ENCODE results near the gene CERCAM. TPM values are rescaled to one million over a fixed set of nuclear protein-coding genes. Genes with fewer than 3 reads are reported as not detected.
A peak's percentile ranks its signal among the peaks of the same experiment; 100 is the strongest.

The CERCAM gene
- total RNA-seq, 1 experiment from 2014 or later, result 11.3 TPM

DNA sequence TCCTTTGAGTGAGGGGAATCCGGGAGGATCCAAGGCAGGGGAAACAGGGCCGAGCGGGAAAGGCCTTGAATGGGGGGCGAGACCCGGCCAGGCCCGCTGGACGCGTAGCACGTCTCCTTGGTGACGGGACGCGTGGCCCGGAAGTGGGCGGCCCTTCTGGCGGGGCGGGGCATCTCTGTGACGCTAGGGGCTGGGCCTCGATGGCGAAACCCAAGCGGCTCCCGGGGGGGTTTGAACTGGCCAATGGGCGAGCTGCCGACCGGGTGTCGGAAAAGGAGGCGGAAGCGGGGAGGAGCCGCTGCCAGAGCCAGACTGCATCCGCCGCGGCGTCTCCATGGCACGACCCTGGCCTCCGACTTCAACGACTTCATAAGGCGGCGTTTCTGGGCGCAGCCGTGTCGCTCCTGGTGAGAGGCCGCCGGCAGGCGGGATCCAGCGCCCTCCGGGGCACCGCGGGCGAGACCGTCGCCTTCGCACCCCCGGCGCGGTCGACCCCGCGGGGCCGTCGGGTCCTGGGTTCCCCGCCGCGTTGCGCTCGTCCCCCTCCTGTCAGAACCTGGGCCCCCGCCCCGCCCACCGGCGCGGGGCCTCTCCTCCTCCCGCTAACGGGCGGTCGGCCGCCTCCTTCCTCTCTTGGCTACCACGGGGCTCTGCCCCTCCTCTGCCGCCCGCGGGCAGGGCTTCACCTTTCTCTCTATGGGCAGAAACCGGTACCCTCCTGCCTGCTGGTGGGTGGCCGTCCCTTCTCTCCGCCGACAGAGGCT lies 35.4 kb downstream of the CERCAM start, which contains the start of gene ODF2:
ODF2 (plus strand) TSS at position 158 of the 764 bp plus-strand sequence; CDS start at position 244, 86 bp downstream.
- ChIA-PET POLR2A (interaction anchor here (0.7 kb wide), 1 partner anchor 36 kb away, joined by 5 read pairs; no protein-coding TSS in a partner anchor), CTCF (interaction anchor here (1.3 kb wide), 1 partner anchor 17 kb away, joined by 3 read pairs; no protein-coding TSS in a partner anchor)
- H3K4me1 ChIP-seq (ENCODE audit: control insufficient read depth, insufficient read depth, low read length), result peaks cover 5% of the 10 kb centered on the region; the same call in 1 of the 2 replicates
- H3K4me3 ChIP-seq (ENCODE audit: low read depth in 2 of 2, low read length in 2 of 2), result peak within 1 kb of the TSS; percentile 72 to 76
- no peaks in the 10 kb centered on the region for H3K27me3 ChIP-seq (ENCODE audit: control insufficient read depth, insufficient read depth, low read length)
- TF ChIP-seq TCF7L2 (IDR thresholded peaks at IDR 0.05; ENCODE audit: low read depth, low read length), result no peak
- TF ChIP-seq, protein P1, sequence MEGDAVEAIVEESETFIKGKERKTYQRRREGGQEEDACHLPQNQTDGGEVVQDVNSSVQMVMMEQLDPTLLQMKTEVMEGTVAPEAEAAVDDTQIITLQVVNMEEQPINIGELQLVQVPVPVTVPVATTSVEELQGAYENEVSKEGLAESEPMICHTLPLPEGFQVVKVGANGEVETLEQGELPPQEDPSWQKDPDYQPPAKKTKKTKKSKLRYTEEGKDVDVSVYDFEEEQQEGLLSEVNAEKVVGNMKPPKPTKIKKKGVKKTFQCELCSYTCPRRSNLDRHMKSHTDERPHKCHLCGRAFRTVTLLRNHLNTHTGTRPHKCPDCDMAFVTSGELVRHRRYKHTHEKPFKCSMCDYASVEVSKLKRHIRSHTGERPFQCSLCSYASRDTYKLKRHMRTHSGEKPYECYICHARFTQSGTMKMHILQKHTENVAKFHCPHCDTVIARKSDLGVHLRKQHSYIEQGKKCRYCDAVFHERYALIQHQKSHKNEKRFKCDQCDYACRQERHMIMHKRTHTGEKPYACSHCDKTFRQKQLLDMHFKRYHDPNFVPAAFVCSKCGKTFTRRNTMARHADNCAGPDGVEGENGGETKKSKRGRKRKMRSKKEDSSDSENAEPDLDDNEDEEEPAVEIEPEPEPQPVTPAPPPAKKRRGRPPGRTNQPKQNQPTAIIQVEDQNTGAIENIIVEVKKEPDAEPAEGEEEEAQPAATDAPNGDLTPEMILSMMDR (IDR thresholded peaks at IDR 0.05), result no peak
- peak; percentile 51; the same call in 1 of the 2 replicates for TF ChIP-seq POLR2AphosphoS5 (IDR thresholded peaks at IDR 0.05; ENCODE audit: low read depth, low read length)
- peak; percentile 96 for TF ChIP-seq SIN3A (IDR thresholded peaks at IDR 0.05; ENCODE audit: borderline replicate concordance, insufficient read depth, low read depth, low read length)
- TF ChIP-seq, protein P2, sequence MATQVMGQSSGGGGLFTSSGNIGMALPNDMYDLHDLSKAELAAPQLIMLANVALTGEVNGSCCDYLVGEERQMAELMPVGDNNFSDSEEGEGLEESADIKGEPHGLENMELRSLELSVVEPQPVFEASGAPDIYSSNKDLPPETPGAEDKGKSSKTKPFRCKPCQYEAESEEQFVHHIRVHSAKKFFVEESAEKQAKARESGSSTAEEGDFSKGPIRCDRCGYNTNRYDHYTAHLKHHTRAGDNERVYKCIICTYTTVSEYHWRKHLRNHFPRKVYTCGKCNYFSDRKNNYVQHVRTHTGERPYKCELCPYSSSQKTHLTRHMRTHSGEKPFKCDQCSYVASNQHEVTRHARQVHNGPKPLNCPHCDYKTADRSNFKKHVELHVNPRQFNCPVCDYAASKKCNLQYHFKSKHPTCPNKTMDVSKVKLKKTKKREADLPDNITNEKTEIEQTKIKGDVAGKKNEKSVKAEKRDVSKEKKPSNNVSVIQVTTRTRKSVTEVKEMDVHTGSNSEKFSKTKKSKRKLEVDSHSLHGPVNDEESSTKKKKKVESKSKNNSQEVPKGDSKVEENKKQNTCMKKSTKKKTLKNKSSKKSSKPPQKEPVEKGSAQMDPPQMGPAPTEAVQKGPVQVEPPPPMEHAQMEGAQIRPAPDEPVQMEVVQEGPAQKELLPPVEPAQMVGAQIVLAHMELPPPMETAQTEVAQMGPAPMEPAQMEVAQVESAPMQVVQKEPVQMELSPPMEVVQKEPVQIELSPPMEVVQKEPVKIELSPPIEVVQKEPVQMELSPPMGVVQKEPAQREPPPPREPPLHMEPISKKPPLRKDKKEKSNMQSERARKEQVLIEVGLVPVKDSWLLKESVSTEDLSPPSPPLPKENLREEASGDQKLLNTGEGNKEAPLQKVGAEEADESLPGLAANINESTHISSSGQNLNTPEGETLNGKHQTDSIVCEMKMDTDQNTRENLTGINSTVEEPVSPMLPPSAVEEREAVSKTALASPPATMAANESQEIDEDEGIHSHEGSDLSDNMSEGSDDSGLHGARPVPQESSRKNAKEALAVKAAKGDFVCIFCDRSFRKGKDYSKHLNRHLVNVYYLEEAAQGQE (IDR thresholded peaks at IDR 0.05; ENCODE audit: insufficient read depth in 1 of 2, low read depth in 2 of 2, low read length in 1 of 2), result no peak
- no TSS peak for BruUV-seq (replicated peaks)
- DNase-seq (ENCODE audit: low read depth, low spot score) (peak; percentile 47), ATAC-seq (peak; percentile 92)
- in situ Hi-C loops (cut with HindIII; ENCODE audit: low pct_unique_long_range_greater_than_20kb, low sequenced_read_pairs) (no loop called here), intact Hi-C loops (cut with micrococcal nuclease; ENCODE audit: unreplicated experiment) (no loop called here)
- peak within 1 kb of the TSS; percentile 69; the same call in 1 of the 2 replicates for H3K27ac ChIP-seq (ENCODE audit: low read length)
- no peaks in the 10 kb centered on the region for H3K9me3 ChIP-seq (ENCODE audit: control insufficient read depth, insufficient read depth, low read depth, low read length)
- H3K36me3 ChIP-seq (ENCODE audit: control insufficient read depth, insufficient read depth, low read length), result peaks cover 4% of the 10 kb centered on the region

DNA sequence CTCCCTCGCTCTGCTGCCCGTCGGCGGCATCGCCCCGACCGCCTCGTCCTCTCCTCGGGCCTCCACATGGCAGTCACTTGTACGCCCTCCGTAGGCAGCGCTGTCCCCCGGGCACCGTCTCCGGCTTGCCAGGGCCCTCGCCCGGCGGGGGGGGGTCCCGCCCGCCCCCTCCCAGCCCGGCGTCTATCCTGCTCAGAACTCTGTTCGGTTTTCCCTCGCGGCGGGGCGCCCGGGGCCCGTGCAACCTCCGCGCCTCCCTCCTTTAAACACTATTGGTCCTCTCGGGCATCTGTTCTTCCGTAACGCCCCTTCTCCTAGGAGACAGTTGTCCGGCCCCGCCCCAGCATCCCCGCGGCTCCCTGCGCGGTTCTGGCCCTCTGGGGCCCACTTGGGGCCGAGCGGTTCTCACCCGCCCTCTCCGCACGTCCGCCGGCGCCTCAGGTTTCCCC lies 36.0 kb downstream of the CERCAM start:
- ATAC-seq (peak; percentile 83), DNase-seq (ENCODE audit: low read depth, low spot score) (no peak)
- in situ Hi-C loops (cut with HindIII; ENCODE audit: low pct_unique_long_range_greater_than_20kb, low sequenced_read_pairs), result no loop called here
- H3K27me3 ChIP-seq (ENCODE audit: control insufficient read depth, insufficient read depth, low read length), result no peaks in the 10 kb centered on the region
- TF ChIP-seq, protein P2 (IDR thresholded peaks at IDR 0.05; ENCODE audit: insufficient read depth in 1 of 2, low read depth in 2 of 2, low read length in 1 of 2), result no peak
- TF ChIP-seq SIN3A (IDR thresholded peaks at IDR 0.05; ENCODE audit: borderline replicate concordance, insufficient read depth, low read depth, low read length) (no peak), POLR2AphosphoS5 (IDR thresholded peaks at IDR 0.05; ENCODE audit: low read depth, low read length) (no peak), TCF7L2 (IDR thresholded peaks at IDR 0.05; ENCODE audit: low read depth, low read length) (no peak)
- TF ChIP-seq, protein P1 (IDR thresholded peaks at IDR 0.05), result no peak
- peak overlapping the region; percentile 72 to 76 for H3K4me3 ChIP-seq (ENCODE audit: low read depth in 2 of 2, low read length in 2 of 2)
- H3K9me3 ChIP-seq (ENCODE audit: control insufficient read depth, insufficient read depth, low read depth, low read length), result no peaks in the 10 kb centered on the region
- no TSS peak for BruUV-seq (replicated peaks)
- H3K4me1 ChIP-seq (ENCODE audit: control insufficient read depth, insufficient read depth, low read length), result peaks cover 5% of the 10 kb centered on the region; the same call in 1 of the 2 replicates
- intact Hi-C loops (cut with micrococcal nuclease; ENCODE audit: unreplicated experiment), result no loop called here
- CTCF ChIA-PET, result no interaction called here
- POLR2A ChIA-PET, result no interaction called here
- peaks cover 4% of the 10 kb centered on the region for H3K36me3 ChIP-seq (ENCODE audit: control insufficient read depth, insufficient read depth, low read length)
- peak overlapping the region; percentile 69; the same call in 1 of the 2 replicates for H3K27ac ChIP-seq (ENCODE audit: low read length)
